Measurements from ENCODE around the gene ALK.

Gene ALK

GRCh38 chr2:29702276-29702675, 219.1 kb downstream of the ALK start:
- Histone ChIP-seq H3K9ac (ENCODE audit: low read depth, low read length) (no peak overlapping the region), H3K4me1 (ENCODE audit: insufficient read depth, low read length) (peaks cover 4% of the 10 kb centered on the region; the same call in 1 of the 2 replicates), H3K9me3 (ENCODE audit: control insufficient read depth, insufficient read depth, low read length) (no peaks in the 10 kb centered on the region), H3K36me3 (ENCODE audit: insufficient read depth, low read length) (no peaks in the 10 kb centered on the region)

- Histone ChIP-seq H3K9me3 (ENCODE audit: control insufficient read depth, insufficient read depth, low read length) (no peaks in the 10 kb centered on the region), H3K4me1 (ENCODE audit: insufficient read depth, low read length) (peaks cover 4% of the 10 kb centered on the region; the same call in 1 of the 2 replicates), H3K36me3 (ENCODE audit: insufficient read depth, low read length) (no peaks in the 10 kb centered on the region), H3K9ac (ENCODE audit: low read depth, low read length) (no peak overlapping the region)
These were observed 220.8 kb downstream of the ALK start for GRCh38 chr2:29700560-29700959.

- Histone ChIP-seq H3K36me3 (ENCODE audit: insufficient read depth, low read length) (no peaks in the 10 kb centered on the region), H3K4me1 (ENCODE audit: insufficient read depth, low read length) (peaks cover 4% of the 10 kb centered on the region; the same call in 1 of the 2 replicates), H3K9ac (ENCODE audit: low read depth, low read length) (no peak overlapping the region), H3K9me3 (ENCODE audit: control insufficient read depth, insufficient read depth, low read length) (no peaks in the 10 kb centered on the region)
These were observed 222.3 kb downstream of the ALK start for GRCh38 chr2:29699045-29699444.

- H3K36me3 ChIP-seq (ENCODE audit: insufficient read depth, low read length) = no peaks in the 10 kb centered on the region
- no peaks in the 10 kb centered on the region for H3K9me3 ChIP-seq (ENCODE audit: control insufficient read depth, insufficient read depth, low read length)
- no peaks in the 10 kb centered on the region for H3K4me1 ChIP-seq (ENCODE audit: insufficient read depth, low read length)
- no peak overlapping the region for H3K9ac ChIP-seq (ENCODE audit: low read depth, low read length)
These were observed 223.2 kb downstream of the ALK start for GRCh38 chr2:29698216-29698615.

GRCh38 chr2:29697715-29698114, 223.7 kb downstream of the ALK start:
- no peaks in the 10 kb centered on the region for H3K36me3 ChIP-seq (ENCODE audit: insufficient read depth, low read length)
- H3K4me1 ChIP-seq (ENCODE audit: insufficient read depth, low read length) = no peaks in the 10 kb centered on the region
- no peaks in the 10 kb centered on the region for H3K9me3 ChIP-seq (ENCODE audit: control insufficient read depth, insufficient read depth, low read length)
- H3K9ac ChIP-seq (ENCODE audit: low read depth, low read length) = no peak overlapping the region

GRCh38 chr2:29697181-29697580, 224.2 kb downstream of the ALK start:
- Histone ChIP-seq H3K9ac (ENCODE audit: low read depth, low read length) (no peak overlapping the region), H3K4me1 (ENCODE audit: insufficient read depth, low read length) (no peaks in the 10 kb centered on the region), H3K36me3 (ENCODE audit: insufficient read depth, low read length) (no peaks in the 10 kb centered on the region), H3K9me3 (ENCODE audit: control insufficient read depth, insufficient read depth, low read length) (no peaks in the 10 kb centered on the region)

GRCh38 chr2:29694741-29695140, 226.6 kb downstream of the ALK start:
- Histone ChIP-seq H3K36me3 (ENCODE audit: insufficient read depth, low read length) (no peaks in the 10 kb centered on the region), H3K9ac (ENCODE audit: low read depth, low read length) (no peak overlapping the region), H3K9me3 (ENCODE audit: control insufficient read depth, insufficient read depth, low read length) (no peaks in the 10 kb centered on the region), H3K4me1 (ENCODE audit: insufficient read depth, low read length) (no peaks in the 10 kb centered on the region)

- no peaks in the 10 kb centered on the region for H3K9me3 ChIP-seq (ENCODE audit: control insufficient read depth, insufficient read depth, low read length)
- no peaks in the 10 kb centered on the region for H3K4me1 ChIP-seq (ENCODE audit: insufficient read depth, low read length)
- H3K9ac ChIP-seq (ENCODE audit: low read depth, low read length) = no peak overlapping the region
- no peaks in the 10 kb centered on the region for H3K36me3 ChIP-seq (ENCODE audit: insufficient read depth, low read length)
These were observed 229.9 kb downstream of the ALK start for GRCh38 chr2:29691391-29691950.

GRCh38 chr2:29689666-29690065, 231.7 kb downstream of the ALK start:
- no peaks in the 10 kb centered on the region for H3K4me1 ChIP-seq (ENCODE audit: insufficient read depth, low read length)
- no peaks in the 10 kb centered on the region for H3K9me3 ChIP-seq (ENCODE audit: control insufficient read depth, insufficient read depth, low read length)
- no peak overlapping the region for H3K9ac ChIP-seq (ENCODE audit: low read depth, low read length)
- no peaks in the 10 kb centered on the region for H3K36me3 ChIP-seq (ENCODE audit: insufficient read depth, low read length)

GRCh38 chr2:29688429-29688828, 233.0 kb downstream of the ALK start:
- H3K36me3 ChIP-seq (ENCODE audit: insufficient read depth, low read length) = no peaks in the 10 kb centered on the region
- H3K9me3 ChIP-seq (ENCODE audit: control insufficient read depth, insufficient read depth, low read length) = no peaks in the 10 kb centered on the region
- no peak overlapping the region for H3K9ac ChIP-seq (ENCODE audit: low read depth, low read length)
- no peaks in the 10 kb centered on the region for H3K4me1 ChIP-seq (ENCODE audit: insufficient read depth, low read length)

GRCh38 chr2:29687121-29687520, 234.3 kb downstream of the ALK start:
- H3K36me3 ChIP-seq (ENCODE audit: insufficient read depth, low read length) = no peaks in the 10 kb centered on the region
- no peaks in the 10 kb centered on the region for H3K4me1 ChIP-seq (ENCODE audit: insufficient read depth, low read length)
- H3K9me3 ChIP-seq (ENCODE audit: control insufficient read depth, insufficient read depth, low read length) = no peaks in the 10 kb centered on the region
- no peak overlapping the region for H3K9ac ChIP-seq (ENCODE audit: low read depth, low read length)

GRCh38 chr2:29676886-29677453, 244.4 kb downstream of the ALK start:
- Histone ChIP-seq H3K9ac (ENCODE audit: low read depth, low read length) (no peak overlapping the region), H3K9me3 (ENCODE audit: control insufficient read depth, insufficient read depth, low read length) (no peaks in the 10 kb centered on the region), H3K36me3 (ENCODE audit: insufficient read depth, low read length) (no peaks in the 10 kb centered on the region), H3K4me1 (ENCODE audit: insufficient read depth, low read length) (no peaks in the 10 kb centered on the region)

GRCh38 chr2:29664578-29664977, 256.8 kb downstream of the ALK start:
- no peaks in the 10 kb centered on the region for H3K36me3 ChIP-seq (ENCODE audit: insufficient read depth, low read length)
- H3K9me3 ChIP-seq (ENCODE audit: control insufficient read depth, insufficient read depth, low read length) = no peaks in the 10 kb centered on the region
- H3K9ac ChIP-seq (ENCODE audit: low read depth, low read length) = no peak overlapping the region
- H3K4me1 ChIP-seq (ENCODE audit: insufficient read depth, low read length) = no peaks in the 10 kb centered on the region

GRCh38 chr2:29663268-29663667, 258.1 kb downstream of the ALK start:
- Histone ChIP-seq H3K9me3 (ENCODE audit: control insufficient read depth, insufficient read depth, low read length) (no peaks in the 10 kb centered on the region), H3K9ac (ENCODE audit: low read depth, low read length) (no peak overlapping the region), H3K36me3 (ENCODE audit: insufficient read depth, low read length) (no peaks in the 10 kb centered on the region), H3K4me1 (ENCODE audit: insufficient read depth, low read length) (no peaks in the 10 kb centered on the region)

- Histone ChIP-seq H3K4me1 (ENCODE audit: insufficient read depth, low read length) (no peaks in the 10 kb centered on the region), H3K36me3 (ENCODE audit: insufficient read depth, low read length) (no peaks in the 10 kb centered on the region), H3K9me3 (ENCODE audit: control insufficient read depth, insufficient read depth, low read length) (no peaks in the 10 kb centered on the region), H3K9ac (ENCODE audit: low read depth, low read length) (no peak overlapping the region)
These were observed 258.5 kb downstream of the ALK start for GRCh38 chr2:29662861-29663260.
